DOHH2 (cell line): Measurements from ENCODE around the gene GTPBP3.

ENCODE experiments used
- EZH2phosphoT487 ChIP-seq: fragments of 200-600 bp; sonication (generic); IDR thresholded peaks from 2 replicates; pipeline ENCODE4 v1.6.1; 2017; ENCODE audit warnings: borderline replicate concordance, mild to moderate bottlenecking, antibody characterized with exemption, low read length, moderate library complexity, mixed read lengths
- TF ChIP-seq, protein P1 (sequence below): fragments of 200-600 bp; sonication (generic); IDR thresholded peaks from one replicate; pipeline ENCODE4 v1.5.1; 2014; ENCODE audit warnings: antibody characterized with exemption, mild to moderate bottlenecking, low read depth, low read length; ENCODE audit not compliant: poor library complexity, severe bottlenecking

DNA sequence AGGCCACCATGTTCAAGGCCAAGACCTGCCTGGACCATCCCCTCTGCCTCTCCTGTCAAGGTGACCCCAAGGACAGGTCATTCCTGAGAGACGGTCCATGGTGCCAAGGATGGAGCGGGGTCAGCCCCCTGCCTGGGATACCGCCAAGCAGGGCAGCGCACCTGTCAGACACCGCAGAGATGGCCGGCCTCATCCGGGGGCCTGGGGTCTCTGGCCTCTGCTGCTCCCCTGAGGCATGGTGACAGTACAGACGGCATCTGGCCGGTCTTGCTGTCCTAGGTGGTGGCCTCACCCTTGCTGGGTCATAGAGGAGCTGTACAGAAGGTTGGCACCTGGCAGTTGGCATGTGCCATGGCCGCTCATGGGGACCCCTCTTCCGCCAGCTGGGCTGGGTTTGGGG is 16.9 kb upstream of the GTPBP3 start:
- TF ChIP-seq, protein P1, sequence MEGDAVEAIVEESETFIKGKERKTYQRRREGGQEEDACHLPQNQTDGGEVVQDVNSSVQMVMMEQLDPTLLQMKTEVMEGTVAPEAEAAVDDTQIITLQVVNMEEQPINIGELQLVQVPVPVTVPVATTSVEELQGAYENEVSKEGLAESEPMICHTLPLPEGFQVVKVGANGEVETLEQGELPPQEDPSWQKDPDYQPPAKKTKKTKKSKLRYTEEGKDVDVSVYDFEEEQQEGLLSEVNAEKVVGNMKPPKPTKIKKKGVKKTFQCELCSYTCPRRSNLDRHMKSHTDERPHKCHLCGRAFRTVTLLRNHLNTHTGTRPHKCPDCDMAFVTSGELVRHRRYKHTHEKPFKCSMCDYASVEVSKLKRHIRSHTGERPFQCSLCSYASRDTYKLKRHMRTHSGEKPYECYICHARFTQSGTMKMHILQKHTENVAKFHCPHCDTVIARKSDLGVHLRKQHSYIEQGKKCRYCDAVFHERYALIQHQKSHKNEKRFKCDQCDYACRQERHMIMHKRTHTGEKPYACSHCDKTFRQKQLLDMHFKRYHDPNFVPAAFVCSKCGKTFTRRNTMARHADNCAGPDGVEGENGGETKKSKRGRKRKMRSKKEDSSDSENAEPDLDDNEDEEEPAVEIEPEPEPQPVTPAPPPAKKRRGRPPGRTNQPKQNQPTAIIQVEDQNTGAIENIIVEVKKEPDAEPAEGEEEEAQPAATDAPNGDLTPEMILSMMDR, result no peak
- no peak for TF ChIP-seq EZH2phosphoT487
